Measurements from ENCODE around the gene CDH13.
A peak's percentile ranks its signal among the peaks of the same experiment; 100 is the strongest.

CDH13 gene

DNA sequence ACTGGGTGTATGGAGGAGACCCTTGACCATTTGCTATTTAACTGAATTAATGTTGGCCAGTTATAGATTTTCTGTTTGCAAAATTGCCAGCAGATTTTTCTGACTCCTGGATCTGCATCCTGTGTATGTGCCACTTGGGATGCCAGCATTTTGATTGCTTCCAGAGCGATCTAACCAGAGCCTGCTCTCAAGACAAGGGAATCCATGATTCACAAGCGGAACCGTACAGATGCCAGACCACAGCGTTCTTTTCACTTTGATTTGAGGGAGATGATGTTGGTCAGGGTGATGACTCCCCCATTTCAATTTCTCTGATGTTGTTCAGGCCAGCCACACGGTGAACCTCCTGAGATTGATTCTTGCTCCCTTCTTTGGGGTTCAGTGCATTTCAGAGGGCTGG, 228.7 kb downstream of the CDH13 start:
- no peak for DNase-seq

DNA sequence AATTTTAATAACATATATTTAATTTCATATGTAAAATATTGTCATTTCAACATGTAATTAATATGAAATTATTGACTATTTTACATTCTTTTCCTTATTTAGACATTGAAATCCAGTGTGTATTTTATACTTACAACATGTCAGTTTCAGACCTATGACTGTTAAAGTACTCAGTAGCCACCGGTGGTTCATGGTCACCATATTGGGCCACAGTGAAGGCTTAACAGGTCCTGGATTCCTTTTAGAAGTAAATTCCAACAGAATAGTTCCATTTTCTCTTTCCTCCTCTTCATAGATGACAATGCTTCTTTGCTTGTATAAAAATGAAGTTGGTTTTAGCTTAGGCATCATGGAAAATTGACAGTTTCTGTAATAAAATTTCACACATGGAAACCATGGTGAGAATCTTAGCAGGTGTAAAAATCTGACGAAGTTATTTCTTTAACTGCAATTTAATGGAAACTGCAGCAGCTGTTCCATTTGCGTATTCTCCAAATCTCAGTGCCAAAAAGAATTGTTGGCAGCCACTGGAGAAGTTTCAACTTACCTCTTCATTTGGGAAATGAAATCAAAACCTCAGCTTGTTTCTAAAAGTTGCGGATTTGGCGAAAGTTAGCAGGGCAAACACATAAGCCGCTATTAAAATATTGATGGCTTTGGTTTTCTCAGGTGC, 231.1 kb downstream of the CDH13 start:
- DNase-seq: no peak

DNA sequence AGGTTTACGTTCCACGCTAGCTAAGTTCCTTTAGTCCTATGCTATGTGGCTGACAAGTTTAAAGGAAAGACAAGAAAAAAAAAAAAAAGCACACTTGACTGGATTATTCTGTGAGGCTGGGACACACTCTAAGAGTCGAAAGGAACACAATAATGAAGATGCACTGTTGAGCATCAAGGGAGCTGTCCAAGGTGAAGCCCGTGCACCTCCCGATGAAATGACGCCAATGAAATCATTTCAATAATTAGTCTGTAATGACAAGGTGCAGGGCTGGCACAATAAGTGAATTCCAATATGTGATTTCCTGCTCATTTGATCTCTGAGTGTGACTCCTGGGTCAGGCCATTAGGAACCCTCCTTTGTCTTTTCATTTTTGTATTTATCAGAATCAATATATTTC, 232.9 kb downstream of the CDH13 start:
- no peak for DNase-seq

DNA sequence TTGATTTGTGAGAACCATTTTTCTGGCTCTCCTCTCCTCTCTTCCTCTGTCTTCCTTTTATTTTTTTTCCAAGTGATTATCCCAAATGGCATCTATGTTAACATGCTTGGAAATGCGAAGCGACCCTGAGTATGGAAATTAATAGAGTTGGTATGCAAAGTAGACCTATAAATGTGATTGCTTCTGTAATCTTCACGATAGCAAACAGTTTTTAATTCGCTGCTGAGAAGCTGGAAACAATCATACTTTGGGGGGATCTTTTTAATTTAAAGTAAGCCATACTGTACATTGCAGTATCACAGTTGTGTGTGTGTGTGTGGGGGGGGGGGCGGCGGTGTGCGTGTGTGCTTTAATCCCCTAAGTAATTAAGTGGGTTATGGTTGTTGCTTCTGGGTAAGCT, 233.3 kb downstream of the CDH13 start:
- no peak for DNase-seq

DNA sequence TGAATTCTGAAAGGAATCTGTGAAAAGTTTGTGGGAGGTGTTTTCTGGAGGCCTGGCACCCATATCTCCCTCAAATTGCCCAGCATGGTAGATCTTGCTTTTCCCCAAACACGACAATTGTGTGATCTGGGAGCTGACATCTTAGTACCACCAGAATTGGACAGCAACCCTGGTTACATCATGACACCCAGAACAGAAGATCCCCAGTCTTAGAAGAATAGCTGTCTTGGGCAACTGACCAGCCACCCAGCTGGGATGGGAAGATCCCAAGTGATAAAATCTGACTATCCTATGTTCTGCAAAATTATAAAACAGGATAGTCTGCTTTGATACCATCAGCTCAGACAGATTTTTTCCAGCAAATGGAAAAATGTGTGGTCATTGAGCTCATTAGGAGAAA, 235.3 kb downstream of the CDH13 start:
- no peak for DNase-seq

DNA sequence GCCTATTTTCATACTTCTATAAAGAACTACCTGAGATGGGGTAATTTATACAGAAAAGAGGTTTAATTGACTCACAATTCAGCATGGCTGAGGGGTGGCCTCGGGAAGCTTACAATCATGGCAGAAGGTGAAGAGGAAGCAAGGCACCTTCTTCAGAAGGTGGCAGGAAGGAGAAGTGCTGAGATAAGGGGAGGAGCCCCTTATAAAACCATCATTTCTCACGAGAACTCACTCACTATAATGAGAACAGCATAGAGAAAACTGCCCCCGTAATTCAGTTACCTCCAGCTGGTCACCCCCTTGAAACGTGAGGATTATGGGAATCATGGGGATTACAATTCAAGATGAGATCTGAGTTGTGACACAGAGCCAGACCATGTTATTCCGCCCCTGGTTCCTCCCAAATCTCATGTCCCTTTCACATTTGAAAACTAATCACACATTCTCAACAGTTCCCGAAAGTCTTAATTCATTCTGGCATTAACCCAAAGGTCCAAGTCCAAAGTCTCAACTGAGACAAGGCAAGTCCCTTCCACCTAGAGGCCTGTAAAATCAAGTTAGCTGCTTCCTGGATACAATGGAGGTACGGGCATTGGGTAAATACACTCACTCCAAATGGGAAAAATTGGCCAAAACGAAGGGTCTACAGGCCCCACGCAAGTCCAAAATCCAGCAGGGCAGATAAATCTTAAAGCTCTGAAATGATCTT, 237.7 kb downstream of the CDH13 start:
- no peak for DNase-seq

DNA sequence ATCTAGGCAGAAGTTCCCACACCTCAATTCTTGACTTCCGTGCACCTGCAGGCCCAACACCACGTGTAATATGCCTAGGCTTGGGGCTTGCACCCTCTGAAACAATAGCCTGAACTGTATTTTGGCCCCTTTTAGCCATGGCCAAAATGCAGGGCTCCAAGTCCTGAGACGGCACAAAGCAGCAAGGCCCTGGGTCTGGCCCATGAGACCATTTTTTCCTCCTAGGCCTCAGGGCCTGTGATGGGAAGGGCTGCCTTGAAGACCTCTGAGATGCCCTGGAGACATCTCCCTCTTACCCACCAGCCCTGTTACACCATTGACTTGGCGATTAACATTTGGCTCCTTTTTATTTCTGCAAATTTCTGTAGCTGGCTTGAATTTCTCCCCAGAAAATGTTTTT, 238.6 kb downstream of the CDH13 start:
- no peak for DNase-seq

DNA sequence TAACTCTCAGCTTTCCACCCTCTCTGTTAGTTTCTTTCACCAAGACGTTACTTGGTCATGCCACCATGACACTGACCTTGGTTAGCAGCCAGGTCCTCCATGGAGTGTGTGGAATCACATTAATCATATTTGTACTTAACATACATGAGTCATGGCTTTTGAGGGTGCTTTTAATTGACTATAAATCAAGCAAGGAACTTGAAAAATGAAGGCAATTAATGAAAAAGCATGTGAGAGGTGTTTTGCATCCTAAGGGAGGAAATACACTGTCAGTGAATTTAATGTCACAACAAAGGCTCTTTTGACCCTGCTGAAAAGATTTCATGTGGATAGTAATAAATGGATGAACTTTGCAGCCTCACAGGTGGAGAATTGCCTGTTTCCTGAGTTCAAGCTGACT, 240.7 kb downstream of the CDH13 start:
- no peak for DNase-seq

DNA sequence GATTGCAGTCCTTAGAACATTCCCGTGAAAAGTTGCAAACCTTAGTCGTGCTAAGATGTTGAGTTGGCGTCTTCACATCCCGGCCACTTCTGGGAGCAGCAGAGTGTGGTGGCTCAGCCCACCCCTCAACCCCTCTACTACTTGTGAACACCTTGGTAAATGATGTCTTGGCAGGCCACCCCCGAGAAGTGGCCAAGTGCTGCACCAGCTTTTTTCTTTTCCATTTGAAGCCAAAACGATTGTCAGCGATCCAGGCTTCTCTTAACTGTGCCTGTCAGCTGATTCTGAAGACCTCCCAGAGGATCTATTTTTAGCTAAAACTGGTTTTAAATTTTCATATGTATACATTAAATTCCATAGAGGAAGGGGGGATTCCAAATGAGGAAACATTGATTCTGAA, 247.5 kb downstream of the CDH13 start:
- DNase-seq: no peak

DNA sequence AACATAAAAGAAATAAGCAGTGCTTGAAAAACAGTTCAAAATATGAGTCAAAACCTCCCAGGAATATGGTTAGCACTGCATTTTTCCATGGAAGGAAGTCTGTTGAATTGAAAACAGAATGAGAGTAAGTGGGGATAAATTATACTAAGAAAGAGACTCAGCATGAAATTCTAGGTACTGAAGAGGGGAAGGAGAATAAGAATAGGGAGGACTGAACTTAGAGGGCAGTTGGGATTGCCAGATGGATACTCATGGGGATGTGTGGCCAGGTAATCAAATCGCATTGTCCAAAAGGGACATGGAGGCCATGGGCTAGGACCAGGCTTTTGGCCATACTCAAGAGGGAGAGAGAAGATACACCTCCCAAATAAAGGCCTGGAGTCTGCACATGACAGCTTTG, 247.9 kb downstream of the CDH13 start:
- DNase-seq: no peak

DNA sequence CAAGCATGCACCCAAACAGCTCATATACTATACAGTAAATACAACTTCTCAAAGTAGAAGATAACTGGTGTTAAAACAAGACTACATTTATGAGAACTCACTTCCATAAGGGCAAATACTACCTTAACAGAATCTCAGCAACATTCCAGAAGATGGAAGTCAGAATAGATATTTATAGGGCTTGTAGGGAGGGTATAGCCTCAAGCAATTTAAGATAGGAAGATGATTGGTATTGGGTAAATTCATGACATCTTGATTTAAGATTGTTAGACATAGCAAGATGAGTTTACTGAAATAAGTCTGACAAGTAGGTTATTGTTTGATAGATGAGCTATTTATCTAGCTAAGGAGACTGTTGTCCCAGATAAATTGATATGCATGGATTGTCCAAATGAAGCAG, 250.2 kb downstream of the CDH13 start:
- no peak for DNase-seq

DNA sequence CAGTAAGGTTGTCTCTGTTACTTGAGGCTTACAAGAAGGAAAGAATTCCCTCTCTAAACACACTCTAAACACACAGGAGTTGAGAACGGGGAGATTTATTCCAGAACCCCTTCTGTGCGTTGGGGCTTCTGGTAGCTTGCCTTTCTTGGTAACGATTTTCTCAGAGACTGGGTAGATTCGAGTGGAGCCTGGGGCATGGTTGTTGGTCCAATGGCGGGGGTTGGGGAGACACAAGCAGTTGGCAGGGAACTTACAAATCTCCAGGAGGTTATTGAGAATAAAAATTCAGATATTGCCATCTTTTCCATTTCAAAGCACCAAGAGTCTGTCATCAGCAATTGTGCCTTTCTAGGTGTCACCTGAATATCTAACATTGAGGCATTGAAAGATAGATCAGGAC, 251.7 kb downstream of the CDH13 start:
- DNase-seq: no peak

DNA sequence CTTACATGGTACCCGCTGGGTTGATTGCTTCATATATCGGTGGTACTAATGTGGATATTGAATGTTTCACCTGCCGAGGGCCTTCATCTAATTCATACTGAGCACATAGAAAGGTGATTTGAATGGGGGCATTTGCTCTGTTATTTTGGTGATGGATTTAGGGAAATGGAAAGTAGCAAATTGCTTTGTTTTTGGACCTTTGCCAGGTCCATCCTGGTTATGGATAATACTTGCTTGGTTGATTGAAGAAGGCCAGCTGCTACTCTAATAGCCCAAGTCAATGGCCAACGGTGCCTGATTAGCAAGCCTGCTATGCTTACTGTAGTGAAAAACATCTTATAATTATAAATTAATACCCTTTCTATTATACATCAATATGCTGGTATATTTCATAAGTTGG, 253.6 kb downstream of the CDH13 start:
- no peak for DNase-seq

DNA sequence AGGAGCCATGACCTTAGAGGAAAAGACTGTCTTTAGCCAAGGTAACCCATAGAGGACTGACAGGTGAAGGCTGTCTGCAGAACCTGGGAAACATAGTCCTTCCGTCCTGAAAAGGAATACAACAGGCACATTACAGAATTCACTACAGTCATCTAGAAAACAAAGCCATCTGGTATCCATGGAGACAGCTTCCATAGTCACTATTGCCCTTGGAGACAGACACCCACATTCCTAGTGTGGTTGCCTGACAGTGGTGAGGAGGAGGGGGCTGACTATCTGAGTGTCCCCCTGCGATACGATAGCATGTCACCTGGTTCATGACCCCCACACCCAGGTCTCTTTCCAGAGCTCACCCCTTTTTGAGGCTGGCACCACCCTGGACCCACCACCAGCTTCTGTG, 254.7 kb downstream of the CDH13 start:
- DNase-seq: no peak

DNA sequence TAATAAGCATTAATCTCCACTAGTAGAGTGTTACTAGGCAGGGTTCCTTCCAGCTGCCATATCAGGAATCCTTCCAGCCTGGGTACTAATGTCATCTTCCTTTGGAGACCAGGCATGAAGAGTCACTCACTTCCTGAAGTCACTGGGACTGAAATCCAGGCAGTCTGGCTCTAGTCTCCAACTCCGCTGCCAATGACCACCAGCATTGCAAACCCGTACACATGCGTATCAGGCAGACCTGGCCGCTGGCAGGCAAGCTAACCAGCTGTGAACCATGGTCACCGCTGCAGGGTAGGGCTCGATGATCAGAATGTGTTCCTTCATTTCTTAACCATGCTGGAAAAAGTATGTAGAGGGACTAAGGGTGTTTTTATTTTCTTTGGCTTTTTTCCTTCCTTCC, 255.5 kb downstream of the CDH13 start:
- DNase-seq: no peak

DNA sequence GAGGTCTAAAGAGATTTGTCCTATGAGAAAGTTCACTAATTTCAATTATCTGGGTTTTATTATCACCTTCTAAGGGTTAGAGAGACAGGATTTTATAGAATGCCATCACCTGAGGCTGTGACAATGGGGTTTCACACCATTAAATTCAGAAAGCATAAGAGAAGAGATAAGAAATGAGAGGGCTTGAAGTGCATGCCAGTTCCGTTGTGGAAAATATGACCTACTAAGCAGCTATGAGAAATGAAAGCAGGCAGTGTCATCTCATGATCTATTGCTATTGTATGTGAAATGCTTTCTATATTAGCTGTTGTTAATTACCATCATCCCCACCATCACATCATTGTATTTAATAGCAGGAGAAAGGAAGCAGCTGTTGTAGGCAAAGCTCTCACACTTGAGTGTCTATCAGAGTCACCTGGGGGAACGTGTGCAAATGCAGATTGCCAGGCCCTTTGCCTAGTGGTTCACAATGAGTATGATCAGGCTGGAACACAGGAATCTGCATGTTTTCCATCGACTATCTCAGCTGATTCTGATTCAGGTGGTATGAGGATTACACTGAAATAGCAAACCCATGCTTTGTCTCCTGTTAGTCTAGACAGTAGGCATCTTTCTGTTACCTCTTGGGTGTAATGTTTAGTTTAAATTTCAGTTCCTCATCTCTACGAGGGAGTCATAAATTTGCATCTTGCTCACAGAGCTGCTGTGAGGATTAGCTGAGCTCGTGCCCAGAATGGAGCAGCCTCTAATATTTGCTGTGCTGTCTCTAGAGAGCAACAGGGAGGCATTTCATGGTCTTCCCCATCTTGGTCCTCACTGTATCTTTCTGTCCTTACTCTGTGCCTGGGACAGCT, 256.4 kb downstream of the CDH13 start:
- peak; percentile 5 for DNase-seq

DNA sequence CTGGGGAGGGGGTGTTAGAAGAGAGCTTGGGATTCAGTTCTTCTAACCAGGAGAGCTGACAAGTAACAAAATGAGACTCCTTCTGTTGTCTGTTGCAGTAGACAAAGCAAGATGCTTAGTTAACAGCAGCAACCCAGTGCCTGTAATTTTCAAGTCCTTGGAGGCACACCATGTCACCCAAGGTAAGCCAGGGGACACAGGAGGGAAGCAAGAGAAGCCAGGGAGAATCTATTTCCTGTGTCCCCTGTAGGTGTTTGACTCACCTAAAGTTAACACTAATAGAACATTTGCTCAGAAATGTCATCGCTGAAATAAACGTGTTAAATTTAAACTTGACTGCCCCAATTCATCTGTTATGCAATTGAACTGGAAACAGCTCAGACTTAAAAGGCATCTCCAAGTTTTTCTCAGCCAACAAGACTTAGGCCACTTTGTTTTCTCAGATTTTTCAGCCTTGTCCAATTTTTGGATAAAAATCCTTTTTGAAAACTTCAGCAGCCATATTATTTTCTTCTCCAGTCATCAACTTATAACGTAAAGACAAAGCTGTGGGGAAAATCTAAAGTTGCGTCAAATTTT, 257.6 kb downstream of the CDH13 start:
- no peak for DNase-seq

DNA sequence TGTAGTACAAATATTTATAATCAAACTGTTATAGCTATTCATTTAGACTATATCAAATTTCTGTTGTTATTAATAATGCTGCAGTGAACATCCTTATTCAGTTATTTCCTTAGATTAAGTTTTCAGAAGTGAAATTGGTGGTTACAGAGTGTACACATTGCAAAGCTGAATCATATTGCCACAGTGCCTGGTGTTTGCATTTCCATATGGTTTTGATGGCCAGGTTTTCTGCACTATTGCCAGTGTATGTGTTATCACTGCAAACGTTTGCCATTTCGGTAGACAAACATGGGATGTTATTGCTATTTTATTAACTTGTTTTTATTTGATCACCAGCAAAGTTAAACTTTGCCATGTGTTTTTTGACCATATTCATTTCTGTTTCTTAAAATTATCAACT, 259.4 kb downstream of the CDH13 start:
- DNase-seq: no peak

DNA sequence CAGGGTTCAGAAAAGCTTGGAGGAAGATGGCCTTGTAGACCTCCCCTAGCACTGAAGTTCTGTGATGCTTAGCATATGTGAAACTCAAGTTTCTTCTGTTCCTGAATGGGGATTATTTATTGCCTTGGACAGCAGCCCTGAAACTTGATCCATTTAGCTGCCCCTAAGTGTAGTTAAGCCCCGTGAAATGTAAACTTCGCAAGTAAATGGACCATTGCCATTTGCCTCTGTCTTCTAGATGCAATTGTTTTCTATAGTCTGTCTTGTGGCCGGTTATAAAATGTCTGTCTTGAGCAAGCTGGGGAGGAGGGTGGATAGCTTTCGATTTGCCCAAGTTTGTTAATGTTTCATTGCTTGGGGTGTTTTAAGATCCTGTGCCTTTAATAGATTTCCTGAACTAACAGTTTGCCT, 261.8 kb downstream of the CDH13 start:
- no peak for DNase-seq

DNA sequence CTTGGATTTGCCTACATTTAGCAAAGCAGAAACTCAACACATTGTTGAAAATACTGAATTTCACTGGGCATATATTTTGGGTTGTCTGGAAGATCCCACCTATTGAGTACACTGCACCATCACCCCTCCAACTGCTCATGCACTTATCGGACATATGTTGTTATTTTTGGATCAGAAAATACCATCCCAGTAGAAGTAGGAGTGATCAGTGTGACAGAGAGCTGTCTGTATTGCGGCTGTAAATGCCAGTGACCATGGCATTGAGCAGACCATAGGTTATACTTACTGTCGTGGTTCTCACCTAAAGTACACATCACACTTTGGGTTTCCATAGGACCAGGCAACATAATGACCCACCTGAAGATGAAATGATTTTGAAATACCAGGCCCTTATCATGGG, 264.7 kb downstream of the CDH13 start:
- no peak for DNase-seq

DNA sequence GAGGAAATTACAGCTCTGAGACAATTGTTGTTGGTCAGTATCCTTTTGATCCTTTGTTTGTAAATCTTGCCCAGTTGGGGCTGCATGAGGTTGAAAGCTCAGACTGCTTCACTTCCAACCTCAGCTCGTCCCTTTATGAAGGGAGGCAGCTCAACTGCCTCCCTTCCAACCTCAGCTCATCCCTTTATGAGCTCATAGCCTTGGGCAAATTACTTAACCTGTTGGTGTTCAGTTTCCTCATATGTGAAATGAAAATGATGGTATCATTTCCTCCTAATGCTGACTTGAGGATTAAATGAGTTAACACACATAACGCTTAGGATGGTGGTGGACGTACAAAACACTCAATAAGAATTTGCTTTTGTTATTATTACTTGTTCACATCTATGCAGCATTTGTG, 265.1 kb downstream of the CDH13 start:
- DNase-seq: no peak

DNA sequence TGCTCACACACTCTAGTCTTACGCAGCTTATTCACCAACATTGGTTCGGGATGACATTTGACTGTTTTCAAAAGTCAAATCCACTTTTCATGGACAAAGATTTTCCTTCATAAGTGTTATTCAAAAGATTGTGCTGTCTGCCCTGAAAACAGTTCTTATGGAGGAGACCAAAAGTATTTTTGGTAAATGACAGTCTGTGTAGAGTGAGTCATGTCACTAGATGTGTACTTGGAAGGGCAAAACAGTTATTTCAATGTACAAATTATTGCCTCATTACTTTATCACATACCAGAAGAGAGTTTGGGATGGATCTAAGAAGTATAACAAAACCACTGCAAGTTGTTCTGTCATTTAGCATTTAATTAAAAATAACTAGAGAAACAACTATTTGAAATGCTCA, 265.6 kb downstream of the CDH13 start:
- no peak for DNase-seq

DNA sequence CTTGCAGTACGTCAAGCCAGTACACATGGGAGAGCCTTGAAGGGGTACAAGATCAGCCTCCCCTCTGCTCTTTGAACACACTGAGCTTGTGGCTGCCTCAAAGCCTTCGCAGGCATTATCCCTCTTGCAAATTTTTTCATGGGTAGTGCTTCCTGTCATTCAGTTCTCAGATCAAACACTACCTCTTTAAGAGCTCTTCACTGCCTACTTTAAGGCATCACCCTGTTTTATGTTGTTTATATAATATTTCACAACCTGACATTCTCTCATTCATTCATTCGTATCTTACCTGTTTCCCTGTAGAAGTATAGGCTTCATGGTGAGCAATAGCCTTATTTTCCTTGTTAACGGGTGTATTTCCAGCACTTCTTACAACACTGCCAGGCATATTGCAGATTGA, 269.1 kb downstream of the CDH13 start:
- DNase-seq: no peak

DNA sequence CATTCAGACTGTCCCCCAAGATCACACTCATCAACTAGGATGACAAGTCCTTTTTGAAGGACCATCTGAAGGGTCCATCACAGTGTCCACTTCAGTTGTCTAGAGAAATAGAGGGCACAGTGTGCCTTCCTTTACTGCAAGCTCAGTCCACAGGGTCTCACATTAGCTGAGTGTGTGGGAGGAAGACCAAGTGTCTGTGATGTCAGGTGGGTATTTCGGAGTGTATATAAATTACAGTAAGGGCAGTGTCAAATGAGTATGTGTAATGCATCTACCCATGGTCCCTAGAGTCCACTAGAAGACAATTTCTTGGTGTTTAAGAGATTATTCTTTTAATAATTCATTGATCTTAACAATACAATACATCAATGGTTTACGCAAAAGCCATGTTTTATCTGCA, 272.2 kb downstream of the CDH13 start:
- DNase-seq: no peak

Data from NCI-H774 (cell line).